Upper lobe of left lung (tissue), 4 donors: ENCODE results near the gene EIF5B.

Experiments
- EP300 ChIP-seq, 4 donors: sonication (generic); formaldehyde crosslinking; IDR thresholded peaks; one replicate each; pipeline ENCODE4 v1.5.1; 2017; ENCODE audit warnings: antibody characterized with exemption in 4 of 4, control low read depth in 2 of 4
- POLR2A ChIP-seq, 4 donors: fragments of 450-650 bp; IDR thresholded peaks; one replicate each; pipeline ENCODE4 v1.5.1; 2016 to 2017; ENCODE audit warnings: antibody characterized with exemption in 4 of 4, mild to moderate bottlenecking in 2 of 4
- POLR2AphosphoS5 ChIP-seq, 2 donors: sonication (generic); formaldehyde crosslinking; IDR thresholded peaks; one replicate each; pipeline ENCODE4 v1.5.1; 2017; ENCODE audit warnings: antibody characterized with exemption in 2 of 2
- TF ChIP-seq, protein P1 (sequence below), 6 experiments: fragments of 450-650 bp in 4 of 6; fragments of 200-600 bp in 2 of 6; sonication (generic) in 2 of 6; IDR thresholded peaks; one replicate each; pipeline ENCODE4 v1.5.1; 2016 to 2019; ENCODE audit warnings: antibody characterized with exemption in 6 of 6

DNA sequence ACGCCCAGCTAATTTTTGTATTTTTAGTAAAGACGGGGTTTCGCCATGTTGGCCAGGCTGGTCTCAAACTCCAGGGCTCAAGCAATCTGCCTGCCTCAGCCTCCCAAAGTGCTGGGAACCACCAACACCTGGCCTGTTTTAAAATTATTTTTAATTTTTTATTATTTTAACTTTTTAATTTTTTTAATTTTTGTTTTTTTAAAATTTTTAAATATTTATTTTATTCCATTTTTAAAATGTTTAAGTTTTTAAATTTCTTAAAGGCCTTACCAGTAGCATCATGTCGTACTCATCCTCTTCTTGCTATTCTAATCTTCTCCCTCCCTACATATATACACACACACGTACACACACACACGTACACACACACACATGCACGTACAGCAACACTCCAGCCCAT is 37.6 kb upstream of the EIF5B start:
- TF ChIP-seq, protein P1, sequence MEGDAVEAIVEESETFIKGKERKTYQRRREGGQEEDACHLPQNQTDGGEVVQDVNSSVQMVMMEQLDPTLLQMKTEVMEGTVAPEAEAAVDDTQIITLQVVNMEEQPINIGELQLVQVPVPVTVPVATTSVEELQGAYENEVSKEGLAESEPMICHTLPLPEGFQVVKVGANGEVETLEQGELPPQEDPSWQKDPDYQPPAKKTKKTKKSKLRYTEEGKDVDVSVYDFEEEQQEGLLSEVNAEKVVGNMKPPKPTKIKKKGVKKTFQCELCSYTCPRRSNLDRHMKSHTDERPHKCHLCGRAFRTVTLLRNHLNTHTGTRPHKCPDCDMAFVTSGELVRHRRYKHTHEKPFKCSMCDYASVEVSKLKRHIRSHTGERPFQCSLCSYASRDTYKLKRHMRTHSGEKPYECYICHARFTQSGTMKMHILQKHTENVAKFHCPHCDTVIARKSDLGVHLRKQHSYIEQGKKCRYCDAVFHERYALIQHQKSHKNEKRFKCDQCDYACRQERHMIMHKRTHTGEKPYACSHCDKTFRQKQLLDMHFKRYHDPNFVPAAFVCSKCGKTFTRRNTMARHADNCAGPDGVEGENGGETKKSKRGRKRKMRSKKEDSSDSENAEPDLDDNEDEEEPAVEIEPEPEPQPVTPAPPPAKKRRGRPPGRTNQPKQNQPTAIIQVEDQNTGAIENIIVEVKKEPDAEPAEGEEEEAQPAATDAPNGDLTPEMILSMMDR (IDR thresholded peaks at IDR 0.05), result no peak
- TF ChIP-seq POLR2AphosphoS5 (IDR thresholded peaks at IDR 0.05) (no peak), POLR2A (IDR thresholded peaks at IDR 0.05) (no peak), EP300 (IDR thresholded peaks at IDR 0.05) (no peak)
